MM.1S (cell line): ENCODE measurements around the gene DLX5.
"Not testable (repeated sequence)": the region's sequence is repeated elsewhere in the genome, so short reads cannot be mapped to it uniquely, and the experiment has no call there.

Experiments
- DNase-seq: peaks from one replicate; pipeline ENCODE4 v3.0.0-alpha.2; 2015
- H2AFZ ChIP-seq: fragments of 300-600 bp; sonication (generic); 2 replicates; pipeline ENCODE4 v1.6.0; 2016; ENCODE audit warnings: antibody characterized with exemption, low read length
- H3F3A ChIP-seq: fragments of 300-600 bp; sonication (generic); 2 replicates; pipeline ENCODE4 v1.6.1; 2016; ENCODE audit warnings: mild to moderate bottlenecking, antibody characterized with exemption, low read length, moderate library complexity, mixed read lengths; ENCODE audit not compliant: insufficient read depth
- H3K27ac ChIP-seq: fragments of 300-600 bp; sonication (generic); 2 replicates; pipeline ENCODE4 v1.5.1; 2016; ENCODE audit warnings: mild to moderate bottlenecking, low read length
- H3K27me3 ChIP-seq: fragments of 300-600 bp; sonication (generic); replicated peaks from 2 replicates; pipeline ENCODE4 v1.6.0; 2016; ENCODE audit warnings: low read length; ENCODE audit not compliant: insufficient read depth
- H3K36me3 ChIP-seq: fragments of 300-600 bp; sonication (generic); replicated peaks from 2 replicates; pipeline ENCODE4 v1.6.1; 2016; ENCODE audit warnings: mild to moderate bottlenecking, low read length, mixed read lengths; ENCODE audit not compliant: insufficient read depth
- H3K4me1 ChIP-seq: fragments of 300-600 bp; sonication (generic); 2 replicates; pipeline ENCODE4 v1.6.1; 2016; ENCODE audit warnings: low read length, mixed read lengths
- H3K4me2 ChIP-seq: fragments of 300-600 bp; sonication (generic); 2 replicates; pipeline ENCODE4 v1.6.0; 2016; ENCODE audit warnings: low read depth, low read length
- H3K4me3 ChIP-seq: fragments of 300-600 bp; sonication (generic); 2 replicates; pipeline ENCODE4 v1.5.1; 2016; ENCODE audit warnings: low read length, mixed read lengths
- H3K79me2 ChIP-seq: fragments of 300-600 bp; sonication (generic); 2 replicates; pipeline ENCODE4 v1.6.1; 2016; ENCODE audit warnings: mixed run types, low read length, mixed read lengths
- H3K9ac ChIP-seq: fragments of 300-600 bp; sonication (generic); 2 replicates; pipeline ENCODE4 v1.6.1; 2016; ENCODE audit warnings: low read length, mixed read lengths
- H3K9me2 ChIP-seq: fragments of 300-600 bp; sonication (generic); replicated peaks from 2 replicates; pipeline ENCODE4 v1.6.1; 2016; ENCODE audit warnings: mild to moderate bottlenecking, low read length, mixed read lengths; ENCODE audit not compliant: insufficient read depth
- H3K9me3 ChIP-seq: fragments of 300-600 bp; sonication (generic); replicated peaks from 2 replicates; pipeline ENCODE4 v1.6.1; 2016; ENCODE audit warnings: mild to moderate bottlenecking, low read length, mixed read lengths; ENCODE audit not compliant: insufficient read depth
- H4K20me1 ChIP-seq: fragments of 300-600 bp; sonication (generic); 2 replicates; pipeline ENCODE4 v1.6.1; 2016; ENCODE audit warnings: mild to moderate bottlenecking, low read length, moderate library complexity, mixed read lengths; ENCODE audit not compliant: insufficient read depth
- EZH2 ChIP-seq: fragments of 300-600 bp; sonication (generic); optimal IDR thresholded peaks from 2 replicates; pipeline ENCODE3; 2017; ENCODE audit warnings: low read depth, mild to moderate bottlenecking, antibody characterized with exemption, low read length, mixed read lengths
- EZH2phosphoT487 ChIP-seq: fragments of 300-600 bp; sonication (generic); IDR thresholded peaks from 2 replicates; pipeline ENCODE4 v1.6.1; 2018; ENCODE audit warnings: antibody characterized with exemption, low read length
- TF ChIP-seq, protein P1 (sequence below): fragments of 300-600 bp; sonication (generic); IDR thresholded peaks from 2 replicates; pipeline ENCODE4 v1.5.1; 2016; ENCODE audit warnings: antibody characterized with exemption, low read length, mixed read lengths

The DLX5 gene

DNA sequence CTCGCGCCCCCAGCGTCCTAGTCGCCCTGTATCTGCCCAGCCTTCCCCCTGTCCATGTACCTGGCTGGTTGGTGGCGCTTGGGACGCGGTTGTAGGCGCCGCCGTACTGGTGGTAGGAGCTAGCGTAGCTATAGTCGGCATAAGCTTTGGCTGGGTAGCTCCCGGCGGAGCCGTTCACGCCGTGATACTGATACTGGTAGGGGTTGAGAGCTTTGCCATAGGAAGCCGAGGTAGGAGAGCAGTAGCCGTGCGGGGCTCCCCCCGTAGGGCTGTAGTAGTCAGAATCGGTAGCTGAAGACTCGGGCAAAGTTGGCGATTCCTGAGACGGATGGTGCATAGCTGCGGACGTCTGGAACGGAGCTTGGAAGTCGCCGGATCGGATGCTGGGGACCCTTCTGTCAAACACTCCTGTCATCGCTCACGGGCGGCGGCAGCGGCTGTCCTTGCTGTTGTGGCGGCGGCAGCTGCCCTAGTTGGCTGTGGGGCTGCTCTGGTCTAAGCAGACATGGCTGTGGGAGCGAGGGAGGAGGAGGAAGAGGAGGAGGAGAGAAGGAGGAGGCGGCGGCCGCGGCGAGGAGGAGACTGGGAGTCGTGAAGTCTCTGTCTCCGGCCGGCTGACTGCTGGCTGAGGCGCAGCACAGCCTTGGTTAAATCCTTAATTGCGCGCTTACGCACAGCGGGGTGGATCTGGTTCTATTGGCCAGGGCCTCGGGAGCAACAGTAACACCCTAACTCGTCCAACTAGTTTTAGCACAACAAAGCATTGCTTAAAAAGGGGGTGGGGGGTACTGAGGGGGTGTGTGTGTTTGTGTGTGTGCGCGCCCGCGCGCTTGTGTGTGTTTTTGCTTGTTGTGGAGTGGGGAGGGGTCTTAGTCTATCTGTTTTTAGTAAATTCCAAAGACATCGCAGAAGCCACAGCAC is at the start of gene DLX5:
Gene DLX5, minus strand, starts transcription at position 623 of the 921 bp plus-strand sequence. Its CDS starts 208 bp downstream, at position 415.
- Histone ChIP-seq H3K9me3 (no peaks in the 10 kb centered on the region), H3K4me2 (0 out of 2 replicates have a peak within 1 kb of the TSS, but pooled peaks have one; percentile 16), H3K27me3 (peaks cover 43% of the 10 kb centered on the region), H3K36me3 (no peaks in the 10 kb centered on the region), H3K9ac (no peak within 1 kb of the TSS), H3K4me3 (no peak within 1 kb of the TSS), H3F3A (no peaks in the 10 kb centered on the region), H2AFZ (no peak within 1 kb of the TSS), H4K20me1 (no peaks in the 10 kb centered on the region), H3K27ac (no peak within 1 kb of the TSS), H3K79me2 (no peaks in the 10 kb centered on the region), H3K4me1 (no peaks in the 10 kb centered on the region), H3K9me2 (no peaks in the 10 kb centered on the region)
- TF ChIP-seq EZH2phosphoT487 (no peak), EZH2 (no peak)
- TF ChIP-seq, protein P1, sequence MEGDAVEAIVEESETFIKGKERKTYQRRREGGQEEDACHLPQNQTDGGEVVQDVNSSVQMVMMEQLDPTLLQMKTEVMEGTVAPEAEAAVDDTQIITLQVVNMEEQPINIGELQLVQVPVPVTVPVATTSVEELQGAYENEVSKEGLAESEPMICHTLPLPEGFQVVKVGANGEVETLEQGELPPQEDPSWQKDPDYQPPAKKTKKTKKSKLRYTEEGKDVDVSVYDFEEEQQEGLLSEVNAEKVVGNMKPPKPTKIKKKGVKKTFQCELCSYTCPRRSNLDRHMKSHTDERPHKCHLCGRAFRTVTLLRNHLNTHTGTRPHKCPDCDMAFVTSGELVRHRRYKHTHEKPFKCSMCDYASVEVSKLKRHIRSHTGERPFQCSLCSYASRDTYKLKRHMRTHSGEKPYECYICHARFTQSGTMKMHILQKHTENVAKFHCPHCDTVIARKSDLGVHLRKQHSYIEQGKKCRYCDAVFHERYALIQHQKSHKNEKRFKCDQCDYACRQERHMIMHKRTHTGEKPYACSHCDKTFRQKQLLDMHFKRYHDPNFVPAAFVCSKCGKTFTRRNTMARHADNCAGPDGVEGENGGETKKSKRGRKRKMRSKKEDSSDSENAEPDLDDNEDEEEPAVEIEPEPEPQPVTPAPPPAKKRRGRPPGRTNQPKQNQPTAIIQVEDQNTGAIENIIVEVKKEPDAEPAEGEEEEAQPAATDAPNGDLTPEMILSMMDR: no peak
- no peak for DNase-seq

DNA sequence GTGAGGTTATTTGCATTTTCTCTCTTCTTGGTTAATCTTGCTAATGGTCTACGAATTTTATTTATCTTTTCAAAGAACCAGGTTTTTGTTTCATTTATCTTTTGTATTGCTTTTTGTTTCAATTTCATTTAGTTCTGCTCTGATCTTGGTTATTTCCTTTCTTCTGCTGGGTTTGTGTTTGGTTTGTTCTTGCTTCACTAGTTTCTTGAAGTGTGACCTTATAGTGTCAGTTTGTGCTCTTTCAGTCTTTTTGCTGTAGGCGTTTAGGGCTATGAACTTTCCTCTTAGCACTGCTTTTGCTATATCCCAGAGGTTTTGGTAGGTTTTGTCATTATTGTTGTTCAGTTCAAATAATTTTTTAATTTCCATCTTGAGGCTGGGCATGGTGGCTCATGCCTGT is 47.4 kb upstream of the DLX5 start:
- not testable (repeated sequence) for H3K36me3 ChIP-seq, H3F3A ChIP-seq, H3K27me3 ChIP-seq, H3K4me1 ChIP-seq, H3K9me3 ChIP-seq, H4K20me1 ChIP-seq, H3K9ac ChIP-seq, H3K27ac ChIP-seq, H3K9me2 ChIP-seq, H3K79me2 ChIP-seq
- DNase-seq: peak; percentile 17
- Histone ChIP-seq H3K4me2 (peak overlapping the region; percentile 50; the same call in 1 of the 2 replicates), H2AFZ (peak overlapping the region; percentile 61; the same call in 1 of the 2 replicates), H3K4me3 (0 out of 2 replicates have a peak overlapping the region, but pooled peaks have one; percentile 40)

DNA sequence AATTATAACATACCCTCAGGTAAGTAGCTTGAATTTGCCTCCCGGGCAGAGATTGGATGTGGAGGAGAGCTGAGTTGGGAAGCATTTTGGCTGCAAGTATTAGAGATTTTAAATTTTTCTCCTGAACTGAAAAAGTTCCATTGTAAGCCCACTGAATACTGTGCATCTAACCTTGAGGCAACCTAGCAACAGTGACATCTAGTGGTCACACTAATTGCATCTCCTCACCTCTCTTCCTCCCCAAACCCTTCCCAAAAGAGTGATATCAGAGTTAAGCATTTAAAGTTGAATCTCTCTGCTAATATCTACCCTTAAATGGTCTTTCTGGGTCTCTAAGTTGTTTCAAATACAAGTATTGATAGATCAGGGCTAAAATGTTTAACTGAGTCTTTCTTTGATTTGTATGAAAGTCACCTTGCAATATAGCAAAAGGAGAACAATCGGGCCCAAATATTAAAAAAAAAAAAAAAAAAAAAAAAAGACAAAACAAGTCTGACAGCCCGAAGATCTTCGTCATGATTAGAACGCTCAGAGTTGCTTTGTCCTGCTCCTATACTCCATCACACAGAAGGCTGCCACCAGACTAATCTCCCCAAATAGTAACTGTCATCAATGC is 40.4 kb upstream of the DLX5 start:
- Histone ChIP-seq H3K27ac (no peak overlapping the region), H3K27me3 (no peaks in the 10 kb centered on the region), H3K4me2 (no peak overlapping the region), H3K9me3 (no peaks in the 10 kb centered on the region), H3F3A (no peaks in the 10 kb centered on the region), H3K4me3 (no peak overlapping the region), H2AFZ (no peak overlapping the region), H4K20me1 (no peaks in the 10 kb centered on the region), H3K9ac (no peak overlapping the region), H3K9me2 (no peaks in the 10 kb centered on the region), H3K36me3 (no peaks in the 10 kb centered on the region), H3K79me2 (no peaks in the 10 kb centered on the region), H3K4me1 (no peaks in the 10 kb centered on the region)
- TF ChIP-seq, protein P1: peak; percentile 77
- TF ChIP-seq EZH2: no peak
- DNase-seq: peak; percentile 58

DNA sequence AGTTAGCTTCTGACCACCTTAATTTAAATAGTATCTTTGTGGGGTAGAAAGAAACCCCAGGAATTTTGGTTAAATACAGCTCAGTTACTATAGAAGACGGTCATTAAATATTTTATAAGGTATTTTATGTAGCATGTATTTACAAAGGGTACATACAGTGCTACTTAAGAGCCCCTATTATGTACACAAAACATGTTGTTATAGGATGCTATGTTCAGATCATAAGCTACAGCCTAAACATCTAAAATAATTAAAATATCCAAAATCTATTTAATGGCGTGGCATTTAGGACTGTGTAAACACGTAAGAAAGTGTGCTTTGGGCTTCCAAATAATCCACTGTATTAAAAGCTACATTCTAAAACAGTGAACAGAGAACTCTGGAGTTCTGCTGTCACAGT is 39.4 kb upstream of the DLX5 start:
- Histone ChIP-seq H3F3A (no peaks in the 10 kb centered on the region), H3K4me1 (no peaks in the 10 kb centered on the region), H3K9me3 (no peaks in the 10 kb centered on the region), H2AFZ (no peak overlapping the region), H4K20me1 (no peaks in the 10 kb centered on the region), H3K27ac (no peak overlapping the region), H3K36me3 (no peaks in the 10 kb centered on the region), H3K27me3 (no peaks in the 10 kb centered on the region), H3K4me3 (no peak overlapping the region), H3K9ac (no peak overlapping the region), H3K4me2 (no peak overlapping the region), H3K79me2 (no peaks in the 10 kb centered on the region), H3K9me2 (no peaks in the 10 kb centered on the region)
- no peak for TF ChIP-seq EZH2
- no peak for TF ChIP-seq EZH2phosphoT487
- TF ChIP-seq, protein P1: no peak
- no peak for DNase-seq
